GM18907 (cell line): ENCODE results near the gene CES5A.
"Not testable (repeated sequence)": the region's sequence is repeated elsewhere in the genome, so short reads cannot be mapped to it uniquely, and the experiment has no call there.

ENCODE experiments used
- ATAC-seq: cut with Tn5 transposase; IDR thresholded peaks from one replicate; pipeline ENCODE4 v1.9.1; 2021; ENCODE audit warnings: mild to moderate bottlenecking, moderate library complexity; ENCODE audit not compliant: unreplicated experiment

Gene CES5A

GRCh38 chr16:55830658-55831294 lies 44.4 kb downstream of the CES5A start:
- ATAC-seq, result no peak

GRCh38 chr16:55829232-55829631 lies 45.9 kb downstream of the CES5A start:
- not testable (repeated sequence) for ATAC-seq

DNA sequence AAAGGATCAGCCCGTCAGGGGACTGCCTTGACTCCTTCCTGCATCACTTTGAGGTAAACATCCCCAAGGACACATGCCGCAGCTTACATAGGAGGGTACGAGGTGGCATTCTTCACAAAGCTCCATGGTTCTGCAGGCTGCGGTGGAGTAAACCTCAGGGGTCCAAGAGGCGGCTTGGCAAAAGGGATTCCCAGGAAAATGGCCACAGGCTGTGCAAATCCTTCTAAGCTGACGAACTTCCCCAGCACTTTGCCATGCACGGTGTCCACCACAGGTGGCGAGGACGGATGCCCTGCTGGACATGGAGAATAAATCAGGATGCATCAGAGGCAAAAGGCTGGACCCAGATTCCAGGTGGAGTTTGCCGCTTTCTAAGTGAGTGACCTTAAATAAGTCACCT lies 46.5 kb downstream of the CES5A start:
- ATAC-seq, result no peak

DNA sequence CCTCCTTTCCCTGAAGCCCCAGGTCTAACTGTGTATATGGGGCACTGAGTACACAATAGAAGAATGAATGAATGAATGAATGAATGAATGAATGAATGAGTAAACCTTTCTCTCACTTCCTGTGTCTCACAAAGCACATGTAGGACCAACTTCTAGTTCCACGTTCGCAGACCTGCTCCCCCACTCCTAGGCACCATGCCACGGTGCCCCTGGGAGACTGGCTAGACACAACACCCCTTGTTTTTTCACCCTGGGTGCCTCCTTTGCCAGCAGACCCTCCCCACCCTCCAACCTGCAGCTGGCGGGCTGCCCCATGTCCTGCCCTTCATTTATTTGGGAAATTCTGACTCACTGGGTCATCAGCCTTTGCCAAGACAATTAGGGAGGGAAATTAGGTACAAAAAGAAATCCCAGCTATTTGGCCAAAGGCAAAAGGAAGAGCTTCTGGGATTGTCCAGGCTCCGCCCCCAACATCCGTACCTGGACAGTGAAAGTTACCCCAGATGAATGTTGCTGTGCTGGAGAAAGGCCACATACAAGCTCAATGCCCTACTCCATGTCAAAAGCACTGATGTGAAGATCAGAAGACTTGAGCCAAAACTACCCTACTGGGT lies 50.0 kb downstream of the CES5A start:
- ATAC-seq, result no peak

GRCh38 chr16:55824473-55825000 lies 50.6 kb downstream of the CES5A start:
- ATAC-seq, result no peak

GRCh38 chr16:55822280-55822810 lies 52.8 kb downstream of the CES5A start:
- no peak for ATAC-seq

DNA sequence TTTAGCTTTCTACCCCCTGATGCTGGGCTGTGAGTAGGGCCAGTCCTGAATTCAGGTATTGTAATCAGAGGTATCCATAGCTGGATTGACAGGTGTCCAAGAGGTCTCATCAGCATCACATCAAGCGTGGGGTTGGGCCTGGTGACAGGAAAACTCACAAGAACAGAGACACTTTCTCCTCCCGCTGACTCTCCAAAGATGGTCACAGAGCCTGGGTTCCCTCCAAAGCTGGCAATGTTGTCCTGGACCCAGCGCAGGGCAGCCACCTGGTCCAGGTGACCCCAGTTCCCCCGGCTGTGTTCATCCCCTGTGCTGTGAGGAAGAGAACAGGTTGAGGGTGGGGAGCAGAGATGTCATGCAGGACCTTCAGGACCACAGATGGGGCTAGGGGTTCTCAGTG lies 54.0 kb downstream of the CES5A start:
- ATAC-seq, result no peak

GRCh38 chr16:55820615-55821014 lies 54.6 kb downstream of the CES5A start:
- no peak for ATAC-seq

DNA sequence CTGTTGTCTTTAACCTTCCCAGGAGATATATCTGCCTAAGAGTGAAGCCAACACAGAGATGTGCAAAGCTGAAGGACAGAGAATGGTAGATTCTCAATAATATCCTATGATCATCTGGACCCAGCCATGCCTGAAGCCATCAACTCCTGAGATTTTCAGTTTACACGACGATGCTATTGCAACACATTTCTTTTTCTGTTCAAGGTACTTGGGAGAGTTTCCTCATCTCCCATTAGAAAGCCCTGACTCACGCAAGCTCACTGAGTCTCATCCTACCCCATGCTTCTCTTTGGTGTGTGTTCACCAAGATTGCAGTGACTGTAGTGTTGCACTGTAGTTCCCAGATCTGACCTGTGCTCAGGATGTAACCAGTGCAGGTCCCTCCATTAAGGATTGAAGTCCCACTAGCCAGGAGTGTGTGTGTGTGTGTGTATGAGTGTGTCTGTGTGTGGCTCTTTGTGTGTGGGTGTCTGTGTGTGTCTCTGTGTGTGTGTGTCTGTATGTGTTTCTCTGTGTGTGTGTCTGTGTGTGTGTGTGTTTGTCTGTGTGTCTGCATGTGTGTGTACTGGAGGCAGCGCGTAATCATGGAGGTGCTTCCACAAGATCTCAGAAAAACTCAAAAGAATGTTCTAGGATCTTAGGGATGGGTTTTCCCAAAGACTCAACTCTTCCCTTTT lies 57.8 kb downstream of the CES5A start:
- ATAC-seq, result no peak

DNA sequence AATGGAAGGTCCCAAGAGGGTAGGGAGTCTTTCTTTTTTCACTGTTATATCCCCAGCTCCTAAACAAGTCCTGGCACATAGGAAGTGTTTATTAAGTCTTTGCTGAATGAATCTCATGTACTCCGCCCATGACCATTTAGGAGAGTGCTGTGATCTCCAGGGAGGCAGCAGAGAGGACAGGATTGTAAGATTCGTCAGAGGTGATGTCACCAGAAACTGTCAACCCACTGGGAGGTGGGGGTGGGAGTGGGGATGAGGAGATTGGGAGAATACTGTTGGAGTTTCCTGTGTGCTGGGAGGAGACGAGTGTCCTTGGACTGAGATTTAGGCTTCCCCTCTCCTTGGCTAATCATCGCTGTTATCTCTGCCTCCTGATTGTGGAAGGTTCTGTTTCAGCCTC lies 59.0 kb downstream of the CES5A start:
- ATAC-seq, result not testable (repeated sequence)

DNA sequence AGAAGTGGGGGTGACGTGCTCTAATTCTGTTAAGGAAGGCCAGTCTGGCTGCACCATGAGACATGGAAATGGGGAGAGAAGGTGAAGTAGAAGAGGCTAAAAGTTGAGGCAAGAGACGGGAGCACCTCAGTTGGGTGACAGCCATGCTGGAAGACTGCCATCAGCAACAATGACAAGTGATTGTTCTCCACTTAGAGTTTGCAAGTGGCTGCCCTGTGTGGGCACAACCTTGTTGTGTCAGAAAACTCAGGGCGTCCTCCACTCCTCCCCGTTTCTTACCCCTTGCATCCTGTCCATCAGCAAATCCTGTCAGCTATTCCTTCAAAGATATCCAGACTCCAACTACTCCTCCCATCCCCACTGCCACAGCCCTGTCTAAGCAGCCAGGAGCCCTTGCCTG lies 59.9 kb downstream of the CES5A start:
- no peak for ATAC-seq

DNA sequence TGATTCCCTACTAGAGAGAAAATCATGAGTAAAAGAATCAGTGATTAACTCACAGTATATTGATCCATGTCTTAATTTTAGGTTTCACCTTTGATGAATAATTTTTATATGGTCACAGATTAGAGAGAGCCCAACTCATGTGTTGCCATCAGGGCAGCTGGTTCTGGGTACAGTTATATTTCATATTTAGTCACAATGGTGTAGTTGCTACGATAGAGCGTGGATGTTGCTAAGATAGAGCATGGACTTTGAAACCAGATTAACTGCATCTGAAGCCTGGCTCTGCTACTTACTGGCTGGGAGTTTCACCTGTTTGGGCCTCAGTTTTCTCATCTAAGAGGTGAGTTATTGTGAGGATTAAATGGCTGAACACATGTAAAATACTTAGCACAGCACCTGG lies 61.0 kb downstream of the CES5A start:
- ATAC-seq, result not testable (repeated sequence)

DNA sequence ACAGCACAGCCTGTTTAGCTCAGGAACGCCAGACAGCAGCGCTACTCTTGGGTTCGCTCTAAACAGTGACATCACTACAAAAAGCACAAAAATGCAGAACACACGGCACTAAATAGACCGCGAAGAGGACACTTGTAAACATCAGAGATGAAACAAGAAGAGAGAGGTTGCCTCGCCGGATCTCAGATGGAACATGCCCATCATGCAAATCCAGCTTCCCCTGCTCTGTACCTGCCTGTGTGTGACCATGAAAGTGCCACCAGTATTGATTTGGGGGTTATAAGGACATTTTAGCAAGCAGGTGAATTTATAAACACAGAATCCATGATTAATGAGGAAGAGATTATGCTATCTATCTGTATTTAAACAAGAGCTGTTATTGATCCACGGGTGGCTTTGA lies 61.4 kb downstream of the CES5A start:
- not testable (repeated sequence) for ATAC-seq

DNA sequence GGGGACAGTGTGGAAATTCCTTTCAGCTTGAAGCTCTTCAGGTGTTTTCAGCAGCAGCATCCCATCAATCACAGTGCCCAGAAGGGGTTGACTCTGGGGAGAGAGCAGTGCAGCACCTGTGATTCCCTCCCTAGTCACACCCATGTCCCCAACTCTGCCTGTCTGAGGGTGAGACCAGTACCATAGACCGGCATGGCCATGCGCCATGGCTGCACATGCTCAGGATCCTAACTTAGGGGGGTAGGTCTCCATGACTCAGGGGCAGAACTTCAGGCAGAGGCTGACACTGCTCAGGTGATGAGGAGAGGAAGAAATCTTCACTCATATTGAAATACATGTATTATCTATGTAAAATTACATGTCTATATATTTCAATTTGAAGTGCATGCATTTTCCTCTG lies 62.2 kb downstream of the CES5A start:
- ATAC-seq, result no peak

DNA sequence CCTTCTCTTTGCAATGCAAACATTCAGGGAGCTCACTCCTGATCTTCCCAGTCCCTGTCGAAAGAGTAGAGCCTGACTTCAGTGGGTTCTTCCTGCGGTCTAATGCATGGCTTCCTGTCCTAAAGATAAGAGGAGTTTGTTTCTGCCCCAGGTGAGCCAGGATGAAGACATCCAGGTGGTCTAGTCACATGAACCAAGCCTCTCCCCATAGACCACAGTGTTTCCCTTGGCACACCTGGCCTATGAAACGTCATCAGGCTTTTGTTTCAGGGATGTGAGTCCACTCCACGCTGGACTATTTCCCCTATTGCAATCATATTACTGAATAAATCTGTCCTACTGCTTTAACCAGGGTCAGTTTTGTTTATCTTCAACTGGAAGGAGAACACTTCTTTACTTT lies 63.4 kb downstream of the CES5A start:
- no peak for ATAC-seq

DNA sequence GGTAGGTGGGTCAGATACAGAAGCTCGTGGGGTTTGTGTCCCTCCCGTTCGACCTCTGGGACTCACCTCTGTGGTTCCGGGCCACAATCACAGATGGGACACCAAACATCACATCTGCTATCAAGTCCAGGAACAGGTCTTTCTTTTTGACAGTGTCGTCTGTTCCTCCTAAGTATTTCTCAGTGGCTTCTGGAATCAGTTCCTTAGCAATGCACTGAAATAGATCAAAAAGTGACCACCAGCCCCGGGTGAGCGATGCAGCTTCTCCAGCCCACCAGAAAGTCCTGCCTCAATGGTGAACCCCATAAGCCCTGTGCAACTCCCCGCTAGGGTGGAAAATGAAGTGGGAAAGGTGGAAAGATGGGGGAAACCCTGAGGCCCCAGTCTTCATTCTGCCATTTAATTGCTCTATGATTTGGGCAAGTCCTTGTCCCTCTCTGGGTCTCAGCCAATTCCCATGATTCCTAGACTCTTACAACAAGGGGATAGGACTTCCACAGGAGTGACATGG lies 64.7 kb downstream of the CES5A start:
- ATAC-seq, result no peak

GRCh38 chr16:55809851-55810250 lies 65.3 kb downstream of the CES5A start:
- no peak for ATAC-seq

DNA sequence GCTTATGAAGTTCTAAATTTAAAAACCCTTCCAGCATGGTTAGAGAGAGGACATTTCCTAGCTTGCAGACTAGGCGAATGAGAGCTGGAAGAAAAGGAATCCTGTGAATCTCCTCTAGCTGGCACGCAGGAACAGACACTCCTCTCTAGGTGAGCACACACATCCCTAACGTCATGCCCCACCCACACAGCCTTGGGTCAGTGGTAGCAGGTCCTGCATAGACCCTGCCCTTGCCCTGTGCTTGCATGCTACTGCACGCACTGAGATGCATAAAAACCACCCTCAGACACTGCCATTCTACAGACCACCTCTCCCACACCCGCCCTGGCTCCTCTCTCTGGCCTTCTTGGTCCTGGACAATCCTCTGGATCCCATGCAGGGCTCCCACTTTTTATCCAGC lies 65.8 kb downstream of the CES5A start:
- ATAC-seq, result no peak

DNA sequence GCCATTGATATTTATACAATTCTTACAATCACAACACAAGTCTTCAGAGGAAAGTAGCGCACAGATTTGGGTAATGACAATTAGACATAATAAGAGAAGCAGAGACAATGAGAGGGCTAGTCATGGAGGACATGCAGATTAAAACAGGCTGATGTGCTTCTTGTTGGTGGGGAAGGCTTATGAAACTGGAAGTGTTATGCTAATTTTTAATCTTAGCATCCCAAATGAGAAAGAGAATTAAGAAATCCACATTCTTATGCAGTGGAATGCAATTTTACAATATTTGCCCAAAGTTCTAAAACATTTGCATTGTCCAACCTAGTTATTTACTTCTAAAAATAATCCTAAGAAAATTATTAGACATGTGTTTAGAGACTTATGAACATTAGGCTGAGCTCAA lies 66.9 kb downstream of the CES5A start:
- not testable (repeated sequence) for ATAC-seq

- ATAC-seq, result not testable (repeated sequence)
Measured at GRCh38 chr16:55805104-55805503, 70.1 kb downstream of the CES5A start.

- ATAC-seq, result not testable (repeated sequence)
Measured at GRCh38 chr16:55803681-55804080, 71.5 kb downstream of the CES5A start.
